ENCODE measurements around the gene CISD1.

Gene CISD1

DNA sequence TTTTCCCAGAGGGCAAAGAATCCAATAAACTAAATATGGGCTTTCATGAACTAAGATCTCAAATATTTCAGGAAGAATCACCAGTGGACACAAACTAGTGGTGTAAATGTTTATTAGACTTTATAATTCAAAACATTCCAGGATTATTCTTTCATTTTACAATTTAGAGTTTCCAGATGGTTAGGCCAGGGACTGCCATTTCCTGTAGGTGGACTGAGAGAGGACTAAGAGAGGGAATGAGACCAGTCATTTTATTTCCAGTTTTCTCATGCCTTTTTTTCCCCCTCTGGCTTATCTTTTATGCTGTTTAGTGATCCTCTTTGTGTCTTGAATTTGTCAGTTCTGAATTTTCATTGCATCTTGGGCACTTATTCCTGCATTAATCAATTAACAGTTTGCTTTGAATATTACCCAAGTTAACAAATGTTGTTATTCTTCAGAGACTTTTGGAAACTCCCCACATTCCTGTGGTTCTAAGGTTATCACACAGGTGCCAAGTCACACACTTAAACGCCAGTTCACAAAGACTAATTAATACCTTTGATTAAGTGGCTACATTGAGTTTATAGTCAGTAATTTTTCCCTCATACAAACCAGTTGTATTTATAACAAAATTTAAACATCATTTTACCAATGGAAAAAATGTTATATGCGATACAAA lies 12.3 kb downstream of the CISD1 start:
- Histone ChIP-seq H3K27ac (replicated peaks; ENCODE audit: low read length) (no peak overlapping the region), H4K91ac (ENCODE audit: low read depth, low read length, poor library complexity) (no peak overlapping the region), H3K79me1 (ENCODE audit: low read depth, low read length) (no peaks in the 10 kb centered on the region), H2BK5ac (ENCODE audit: low read length) (no peak overlapping the region), H3K14ac (ENCODE audit: low read length) (no peak overlapping the region), H3K36me3 (replicated peaks in 1 of 2; ENCODE audit: control insufficient read depth in 2 of 2, insufficient read depth in 2 of 2, low read length in 2 of 2) (peaks cover 0 to 37% of the 10 kb centered on the region in 2 donors), H2BK120ac (ENCODE audit: low read depth, low read length) (no peak overlapping the region), H2AFZ (ENCODE audit: low read length) (no peak overlapping the region), H3K9me3 (replicated peaks in 1 of 2; ENCODE audit: control insufficient read depth in 2 of 2, insufficient read depth in 1 of 2, low read depth in 1 of 2, low read length in 2 of 2) (no peaks in the 10 kb centered on the region), H3K18ac (ENCODE audit: low read length) (no peak overlapping the region), H3K4ac (ENCODE audit: low read length) (no peak overlapping the region), H2BK15ac (ENCODE audit: low read length) (no peak overlapping the region), H4K8ac (ENCODE audit: low read depth, low read length) (no peak overlapping the region), H3K4me2 (ENCODE audit: insufficient read depth, low read length, poor library complexity, severe bottlenecking) (no peak overlapping the region), H3K23ac (ENCODE audit: low read depth, low read length, poor library complexity) (no peak overlapping the region), H3K4me3 (ENCODE audit: low read length in 2 of 2) (no peak overlapping the region), H2AK5ac (ENCODE audit: low read depth, low read length) (no peak overlapping the region), H3K4me1 (ENCODE audit: control insufficient read depth in 2 of 2, insufficient read depth in 1 of 2, low read depth in 1 of 2, low read length in 2 of 2) (no peaks in the 10 kb centered on the region), H3K27me3 (ENCODE audit: control insufficient read depth in 3 of 3, insufficient read depth in 3 of 3, low read depth in 1 of 3, low read length in 3 of 3) (no peaks in the 10 kb centered on the region), H3K9ac (ENCODE audit: low read depth, low read length, poor library complexity) (no peak overlapping the region), H2BK12ac (ENCODE audit: low read length) (no peak overlapping the region)
- DNase-seq (ENCODE audit: low spot score), result no peak
- WGBS, 2 donors (ENCODE audit: extremely low coverage in 2 of 2, insufficient read length in 2 of 2, insufficient replicate concordance in 1 of 2), result no CpG with 5 or more reads among the region's 2 CpGs

DNA sequence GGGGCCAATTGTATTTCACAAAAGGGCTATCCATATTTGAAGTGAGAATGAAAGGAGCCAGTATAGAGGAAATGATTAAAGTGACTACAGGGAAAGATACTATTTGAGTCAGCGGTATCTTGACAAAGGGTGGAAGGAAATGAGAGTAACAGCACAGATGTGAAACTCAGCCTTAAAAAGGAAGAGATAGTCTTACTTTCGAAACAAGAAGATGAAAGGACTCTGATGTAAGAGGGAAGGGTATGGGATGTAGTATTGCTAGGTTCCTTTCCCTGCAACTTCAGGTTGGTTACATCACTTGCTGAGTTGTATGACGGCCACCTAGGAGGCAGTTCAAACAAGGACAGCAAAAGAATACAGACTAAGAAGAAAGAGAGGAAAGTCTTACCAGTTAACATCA lies 13.7 kb downstream of the CISD1 start:
- H2AFZ ChIP-seq (ENCODE audit: low read length), result no peak overlapping the region

DNA sequence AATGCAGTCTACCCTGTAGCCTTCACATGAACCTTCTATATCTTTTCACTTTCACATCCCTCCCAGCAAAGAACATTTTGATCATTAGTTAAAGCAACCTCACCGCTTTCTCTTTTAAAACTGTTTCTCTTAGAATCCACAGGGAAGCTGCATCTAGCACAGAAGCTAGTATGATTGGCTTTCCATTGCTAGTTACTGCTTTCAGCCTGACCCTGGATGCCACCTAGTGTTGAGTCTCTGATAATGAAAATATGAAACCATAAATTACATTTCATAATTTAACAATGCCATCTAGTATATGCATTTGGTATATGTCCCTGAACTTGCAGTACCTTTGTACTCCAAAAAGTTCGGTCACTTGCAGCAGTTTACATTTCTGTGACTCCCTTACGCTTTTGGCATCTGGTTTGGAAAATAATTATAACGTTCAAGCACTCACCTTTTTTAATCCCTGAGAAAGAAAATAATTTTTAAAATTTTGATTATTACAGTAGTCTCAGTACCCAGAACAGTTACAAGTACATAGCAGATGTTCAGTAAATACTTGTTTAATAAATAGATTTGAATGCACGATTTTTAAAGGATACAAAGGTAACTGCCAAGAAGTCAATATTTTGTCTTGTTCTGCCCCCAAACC lies 22.7 kb downstream of the CISD1 start:
- DNase-seq (ENCODE audit: low spot score), result no peak
- no CpG with 5 or more reads among the region's 5 CpGs for WGBS, 2 donors (ENCODE audit: extremely low coverage in 2 of 2, insufficient read length in 2 of 2, insufficient replicate concordance in 1 of 2)

More for the DNA sequence above, 13.7 kb downstream of the CISD1 start:
- H2BK120ac ChIP-seq (ENCODE audit: low read depth, low read length), result no peak overlapping the region
- no peak overlapping the region for H3K4ac ChIP-seq (ENCODE audit: low read length)
- H3K4me1 ChIP-seq (ENCODE audit: control insufficient read depth in 2 of 2, insufficient read depth in 1 of 2, low read depth in 1 of 2, low read length in 2 of 2), result no peaks in the 10 kb centered on the region
- H3K4me2 ChIP-seq (ENCODE audit: insufficient read depth, low read length, poor library complexity, severe bottlenecking), result no peak overlapping the region
- H3K27me3 ChIP-seq (ENCODE audit: control insufficient read depth in 3 of 3, insufficient read depth in 3 of 3, low read depth in 1 of 3, low read length in 3 of 3), result no peaks in the 10 kb centered on the region
- H2BK12ac ChIP-seq (ENCODE audit: low read length), result no peak overlapping the region
- no peak overlapping the region for H4K8ac ChIP-seq (ENCODE audit: low read depth, low read length)
- no peak overlapping the region for H3K18ac ChIP-seq (ENCODE audit: low read length)
- no peak overlapping the region for H4K91ac ChIP-seq (ENCODE audit: low read depth, low read length, poor library complexity)
- no peak for DNase-seq (ENCODE audit: low spot score)
- no peak overlapping the region for H2BK15ac ChIP-seq (ENCODE audit: low read length)
- H3K4me3 ChIP-seq (ENCODE audit: low read length in 2 of 2), result no peak overlapping the region
- no peaks in the 10 kb centered on the region for H3K9me3 ChIP-seq (replicated peaks in 1 of 2; ENCODE audit: control insufficient read depth in 2 of 2, insufficient read depth in 1 of 2, low read depth in 1 of 2, low read length in 2 of 2)
- no peak overlapping the region for H3K23ac ChIP-seq (ENCODE audit: low read depth, low read length, poor library complexity)
- H3K79me1 ChIP-seq (ENCODE audit: low read depth, low read length), result no peaks in the 10 kb centered on the region
- no peak overlapping the region for H2BK5ac ChIP-seq (ENCODE audit: low read length)
- H3K14ac ChIP-seq (ENCODE audit: low read length), result no peak overlapping the region
- no peak overlapping the region for H2AK5ac ChIP-seq (ENCODE audit: low read depth, low read length)
- no CpG with 5 or more reads among the region's 3 CpGs for WGBS, 2 donors (ENCODE audit: extremely low coverage in 2 of 2, insufficient read length in 2 of 2, insufficient replicate concordance in 1 of 2)
- H3K27ac ChIP-seq (replicated peaks; ENCODE audit: low read length), result no peak overlapping the region
- H3K36me3 ChIP-seq (replicated peaks in 1 of 2; ENCODE audit: control insufficient read depth in 2 of 2, insufficient read depth in 2 of 2, low read length in 2 of 2), result peaks cover 0 to 28% of the 10 kb centered on the region in 2 donors
- no peak overlapping the region for H3K9ac ChIP-seq (ENCODE audit: low read depth, low read length, poor library complexity)

DNA sequence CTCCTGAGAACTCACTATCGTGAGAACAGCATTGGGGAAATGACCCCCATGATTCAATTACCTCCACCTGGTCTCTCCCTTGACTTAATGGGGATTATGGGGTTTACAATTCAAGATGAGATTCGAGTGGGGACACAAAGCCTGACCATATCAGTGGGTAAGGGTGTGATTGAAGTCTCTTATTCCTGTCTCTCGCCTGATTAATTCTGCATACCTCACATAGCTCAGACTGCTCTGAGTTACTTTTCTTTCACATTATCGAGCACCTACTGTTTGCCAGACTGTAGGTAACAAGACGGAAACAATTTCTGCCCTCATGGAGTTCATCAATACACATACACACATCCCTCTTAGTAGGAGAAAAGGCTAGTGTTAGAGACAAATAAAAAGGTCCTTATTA lies 25.0 kb downstream of the CISD1 start:
- Histone ChIP-seq H3K36me3 (replicated peaks in 1 of 2; ENCODE audit: control insufficient read depth in 2 of 2, insufficient read depth in 2 of 2, low read length in 2 of 2) (no peaks in the 10 kb centered on the region), H3K27ac (replicated peaks; ENCODE audit: low read length) (no peak overlapping the region), H3K4me1 (ENCODE audit: control insufficient read depth in 2 of 2, insufficient read depth in 1 of 2, low read depth in 1 of 2, low read length in 2 of 2) (peaks cover 0 to 3% of the 10 kb centered on the region in 2 donors), H3K14ac (ENCODE audit: low read length) (no peak overlapping the region), H4K8ac (ENCODE audit: low read depth, low read length) (no peak overlapping the region), H3K27me3 (ENCODE audit: control insufficient read depth in 3 of 3, insufficient read depth in 3 of 3, low read depth in 1 of 3, low read length in 3 of 3) (no peaks in the 10 kb centered on the region), H4K91ac (ENCODE audit: low read depth, low read length, poor library complexity) (no peak overlapping the region), H2BK120ac (ENCODE audit: low read depth, low read length) (no peak overlapping the region), H2AK5ac (ENCODE audit: low read depth, low read length) (no peak overlapping the region), H2AFZ (ENCODE audit: low read length) (no peak overlapping the region), H3K4me2 (ENCODE audit: insufficient read depth, low read length, poor library complexity, severe bottlenecking) (no peak overlapping the region), H2BK15ac (ENCODE audit: low read length) (no peak overlapping the region), H2BK12ac (ENCODE audit: low read length) (no peak overlapping the region), H3K79me1 (ENCODE audit: low read depth, low read length) (no peaks in the 10 kb centered on the region), H3K4ac (ENCODE audit: low read length) (no peak overlapping the region), H3K4me3 (ENCODE audit: low read length in 2 of 2) (no peak overlapping the region), H3K18ac (ENCODE audit: low read length) (no peak overlapping the region), H3K9me3 (replicated peaks in 1 of 2; ENCODE audit: control insufficient read depth in 2 of 2, insufficient read depth in 1 of 2, low read depth in 1 of 2, low read length in 2 of 2) (no peaks in the 10 kb centered on the region), H3K23ac (ENCODE audit: low read depth, low read length, poor library complexity) (no peak overlapping the region), H2BK5ac (ENCODE audit: low read length) (no peak overlapping the region), H3K9ac (ENCODE audit: low read depth, low read length, poor library complexity) (no peak overlapping the region)
- WGBS, 2 donors (ENCODE audit: extremely low coverage in 2 of 2, insufficient read length in 2 of 2, insufficient replicate concordance in 1 of 2), result no CpG with 5 or more reads among the region's 5 CpGs
- DNase-seq (ENCODE audit: low spot score), result no peak

More for the DNA sequence above, 22.7 kb downstream of the CISD1 start:
- no peak overlapping the region for H4K8ac ChIP-seq (ENCODE audit: low read depth, low read length)
- no peak overlapping the region for H2BK15ac ChIP-seq (ENCODE audit: low read length)
- H3K79me1 ChIP-seq (ENCODE audit: low read depth, low read length), result no peaks in the 10 kb centered on the region
- H3K4ac ChIP-seq (ENCODE audit: low read length), result no peak overlapping the region
- H2BK5ac ChIP-seq (ENCODE audit: low read length), result no peak overlapping the region
- H3K36me3 ChIP-seq (replicated peaks in 1 of 2; ENCODE audit: control insufficient read depth in 2 of 2, insufficient read depth in 2 of 2, low read length in 2 of 2), result no peaks in the 10 kb centered on the region
- H3K27ac ChIP-seq (replicated peaks; ENCODE audit: low read length), result no peak overlapping the region
- H2BK12ac ChIP-seq (ENCODE audit: low read length), result no peak overlapping the region
- no peak overlapping the region for H3K18ac ChIP-seq (ENCODE audit: low read length)
- H2BK120ac ChIP-seq (ENCODE audit: low read depth, low read length), result no peak overlapping the region
- no peak overlapping the region for H2AK5ac ChIP-seq (ENCODE audit: low read depth, low read length)
- peaks cover 0 to 3% of the 10 kb centered on the region in 2 donors for H3K4me1 ChIP-seq (ENCODE audit: control insufficient read depth in 2 of 2, insufficient read depth in 1 of 2, low read depth in 1 of 2, low read length in 2 of 2)
- H2AFZ ChIP-seq (ENCODE audit: low read length), result no peak overlapping the region
- no peak overlapping the region for H3K4me2 ChIP-seq (ENCODE audit: insufficient read depth, low read length, poor library complexity, severe bottlenecking)
- no peak overlapping the region for H3K9ac ChIP-seq (ENCODE audit: low read depth, low read length, poor library complexity)
- H4K91ac ChIP-seq (ENCODE audit: low read depth, low read length, poor library complexity), result no peak overlapping the region
- no peaks in the 10 kb centered on the region for H3K9me3 ChIP-seq (replicated peaks in 1 of 2; ENCODE audit: control insufficient read depth in 2 of 2, insufficient read depth in 1 of 2, low read depth in 1 of 2, low read length in 2 of 2)
- H3K4me3 ChIP-seq (ENCODE audit: low read length in 2 of 2), result no peak overlapping the region
- H3K14ac ChIP-seq (ENCODE audit: low read length), result no peak overlapping the region
- no peaks in the 10 kb centered on the region for H3K27me3 ChIP-seq (ENCODE audit: control insufficient read depth in 3 of 3, insufficient read depth in 3 of 3, low read depth in 1 of 3, low read length in 3 of 3)
- no peak overlapping the region for H3K23ac ChIP-seq (ENCODE audit: low read depth, low read length, poor library complexity)
